WTC11 (cell line): ENCODE results near the gene PAX8.
"Not testable (repeated sequence)": the region's sequence is repeated elsewhere in the genome, so short reads cannot be mapped to it uniquely, and the experiment has no call there.

Source experiments
- CREB1 ChIP-seq: sonication (generic); formaldehyde crosslinking; IDR thresholded peaks from 2 replicates; pipeline ENCODE4 v1.8.0; 2023; ENCODE audit warnings: mild to moderate bottlenecking, missing genetic modification reagents
- FOXP1 ChIP-seq: sonication (generic); formaldehyde crosslinking; IDR thresholded peaks from 2 replicates; pipeline ENCODE4 v1.8.0; 2022; ENCODE audit warnings: missing genetic modification reagents, mild to moderate bottlenecking, moderate library complexity, borderline replicate concordance
- JUN ChIP-seq: sonication (generic); formaldehyde crosslinking; IDR thresholded peaks from 2 replicates; pipeline ENCODE4 v1.8.0; 2023; ENCODE audit warnings: mild to moderate bottlenecking, missing genetic modification reagents
- NR2C2 ChIP-seq: sonication (generic); formaldehyde crosslinking; IDR thresholded peaks from 2 replicates; pipeline ENCODE4 v1.8.0; 2022; ENCODE audit warnings: mild to moderate bottlenecking, missing genetic modification reagents
- TEAD1 ChIP-seq: sonication (generic); formaldehyde crosslinking; IDR thresholded peaks from 2 replicates; pipeline ENCODE4 v1.8.0; 2022; ENCODE audit warnings: mild to moderate bottlenecking, missing genetic modification reagents
- ZNF138 ChIP-seq: sonication (generic); formaldehyde crosslinking; conservative IDR thresholded peaks from 2 replicates; pipeline ENCODE4 v1.8.1; 2022; ENCODE audit warnings: mild to moderate bottlenecking, moderate library complexity, missing genetic modification reagents
- TF ChIP-seq, protein P1 (sequence below): sonication (generic); formaldehyde crosslinking; IDR thresholded peaks from 2 replicates; pipeline ENCODE4 v1.8.0; 2022; ENCODE audit warnings: mild to moderate bottlenecking, missing genetic modification reagents
- TF ChIP-seq, protein P2 (sequence below): sonication (generic); formaldehyde crosslinking; IDR thresholded peaks from 2 replicates; pipeline ENCODE4 v1.8.1; 2023; ENCODE audit warnings: mild to moderate bottlenecking, moderate library complexity, missing genetic modification reagents
- TF ChIP-seq, protein P3 (sequence below): fragments of 200-600 bp; IDR thresholded peaks from 2 replicates; pipeline ENCODE4 v1.8.0; 2022; ENCODE audit warnings: antibody characterized with exemption

DNA sequence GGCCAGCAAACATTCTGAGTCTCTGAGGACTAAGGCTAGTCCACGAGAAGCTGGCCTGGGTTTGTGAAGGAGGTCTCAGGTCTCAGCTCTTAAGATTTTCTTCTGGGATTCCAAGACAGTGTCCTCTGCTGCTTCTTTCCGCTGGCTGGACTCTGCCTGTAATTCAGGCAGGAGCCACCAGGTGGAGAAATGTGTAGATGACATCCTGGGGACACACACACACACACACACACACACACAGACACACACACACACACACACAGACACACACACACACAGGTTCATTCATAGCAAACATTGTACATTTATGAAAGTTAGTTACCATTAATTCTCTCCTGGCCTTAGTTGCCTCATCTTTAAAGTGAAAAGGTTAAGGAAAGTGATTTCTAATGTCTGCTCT, 18.9 kb upstream of the PAX8 start:
- TF ChIP-seq CREB1 (CRISPR knock-in tag); FOXP1 (CRISPR knock-in tag); NR2C2; JUN (CRISPR knock-in tag); ZNF138 (CRISPR knock-in tag); TEAD1 (CRISPR knock-in tag): not testable (repeated sequence)
- TF ChIP-seq, protein P1, sequence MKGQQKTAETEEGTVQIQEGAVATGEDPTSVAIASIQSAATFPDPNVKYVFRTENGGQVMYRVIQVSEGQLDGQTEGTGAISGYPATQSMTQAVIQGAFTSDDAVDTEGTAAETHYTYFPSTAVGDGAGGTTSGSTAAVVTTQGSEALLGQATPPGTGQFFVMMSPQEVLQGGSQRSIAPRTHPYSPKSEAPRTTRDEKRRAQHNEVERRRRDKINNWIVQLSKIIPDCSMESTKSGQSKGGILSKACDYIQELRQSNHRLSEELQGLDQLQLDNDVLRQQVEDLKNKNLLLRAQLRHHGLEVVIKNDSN (CRISPR knock-in tag): not testable (repeated sequence)
- TF ChIP-seq, protein P2, sequence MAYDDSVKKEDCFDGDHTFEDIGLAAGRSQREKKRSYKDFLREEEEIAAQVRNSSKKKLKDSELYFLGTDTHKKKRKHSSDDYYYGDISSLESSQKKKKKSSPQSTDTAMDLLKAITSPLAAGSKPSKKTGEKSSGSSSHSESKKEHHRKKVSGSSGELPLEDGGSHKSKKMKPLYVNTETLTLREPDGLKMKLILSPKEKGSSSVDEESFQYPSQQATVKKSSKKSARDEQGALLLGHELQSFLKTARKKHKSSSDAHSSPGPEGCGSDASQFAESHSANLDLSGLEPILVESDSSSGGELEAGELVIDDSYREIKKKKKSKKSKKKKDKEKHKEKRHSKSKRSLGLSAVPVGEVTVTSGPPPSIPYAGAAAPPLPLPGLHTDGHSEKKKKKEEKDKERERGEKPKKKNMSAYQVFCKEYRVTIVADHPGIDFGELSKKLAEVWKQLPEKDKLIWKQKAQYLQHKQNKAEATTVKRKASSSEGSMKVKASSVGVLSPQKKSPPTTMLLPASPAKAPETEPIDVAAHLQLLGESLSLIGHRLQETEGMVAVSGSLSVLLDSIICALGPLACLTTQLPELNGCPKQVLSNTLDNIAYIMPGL (CRISPR knock-in tag): not testable (repeated sequence)
- TF ChIP-seq, protein P3, sequence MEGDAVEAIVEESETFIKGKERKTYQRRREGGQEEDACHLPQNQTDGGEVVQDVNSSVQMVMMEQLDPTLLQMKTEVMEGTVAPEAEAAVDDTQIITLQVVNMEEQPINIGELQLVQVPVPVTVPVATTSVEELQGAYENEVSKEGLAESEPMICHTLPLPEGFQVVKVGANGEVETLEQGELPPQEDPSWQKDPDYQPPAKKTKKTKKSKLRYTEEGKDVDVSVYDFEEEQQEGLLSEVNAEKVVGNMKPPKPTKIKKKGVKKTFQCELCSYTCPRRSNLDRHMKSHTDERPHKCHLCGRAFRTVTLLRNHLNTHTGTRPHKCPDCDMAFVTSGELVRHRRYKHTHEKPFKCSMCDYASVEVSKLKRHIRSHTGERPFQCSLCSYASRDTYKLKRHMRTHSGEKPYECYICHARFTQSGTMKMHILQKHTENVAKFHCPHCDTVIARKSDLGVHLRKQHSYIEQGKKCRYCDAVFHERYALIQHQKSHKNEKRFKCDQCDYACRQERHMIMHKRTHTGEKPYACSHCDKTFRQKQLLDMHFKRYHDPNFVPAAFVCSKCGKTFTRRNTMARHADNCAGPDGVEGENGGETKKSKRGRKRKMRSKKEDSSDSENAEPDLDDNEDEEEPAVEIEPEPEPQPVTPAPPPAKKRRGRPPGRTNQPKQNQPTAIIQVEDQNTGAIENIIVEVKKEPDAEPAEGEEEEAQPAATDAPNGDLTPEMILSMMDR: not testable (repeated sequence)
